Measurements from ENCODE around the gene SLC23A2. TPM values are rescaled to one million over a fixed set of nuclear protein-coding genes. Genes with fewer than 3 reads are reported as not detected.
"Not testable (repeated sequence)": the region's sequence is repeated elsewhere in the genome, so short reads cannot be mapped to it uniquely, and the experiment has no call there.

The SLC23A2 gene
- total RNA-seq, 1 experiment from 2014 or later: 37.3 TPM

DNA sequence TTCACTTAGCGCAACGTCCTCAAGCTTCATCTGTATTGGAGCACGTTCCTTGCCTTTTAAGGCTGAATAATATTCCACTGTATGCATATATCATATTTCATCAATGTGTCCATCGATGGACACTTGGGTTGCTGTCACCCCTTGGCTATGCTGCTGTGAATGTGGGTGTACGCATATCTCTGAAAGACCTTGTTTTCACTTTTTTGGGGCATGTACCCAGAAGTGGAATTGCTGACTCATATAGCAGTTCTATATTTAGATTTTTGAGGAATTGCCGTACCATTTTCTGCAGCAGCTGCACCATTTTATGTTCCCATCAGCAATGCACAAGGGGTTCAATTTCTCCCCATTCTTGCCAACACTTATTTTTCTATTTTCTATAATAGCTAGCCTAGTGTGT lies 22.8 kb upstream of the SLC23A2 start:
- Mint-ChIP-seq H3K4me3 (ENCODE audit: unreplicated experiment) (no peak overlapping the region), H3K27me3 (ENCODE audit: insufficient read depth, unreplicated experiment) (no peaks in the 10 kb centered on the region), H3K4me1 (ENCODE audit: low read depth, unreplicated experiment) (peaks cover 8% of the 10 kb centered on the region), H3K9me3 (ENCODE audit: unreplicated experiment) (no peaks in the 10 kb centered on the region), H3K36me3 (ENCODE audit: insufficient read depth, unreplicated experiment) (no peaks in the 10 kb centered on the region), H3K27ac (ENCODE audit: unreplicated experiment) (no peak overlapping the region)
- intact Hi-C loops (cut with micrococcal nuclease; ENCODE audit: unreplicated experiment): no loop called here
- TF ChIP-seq, protein P1, sequence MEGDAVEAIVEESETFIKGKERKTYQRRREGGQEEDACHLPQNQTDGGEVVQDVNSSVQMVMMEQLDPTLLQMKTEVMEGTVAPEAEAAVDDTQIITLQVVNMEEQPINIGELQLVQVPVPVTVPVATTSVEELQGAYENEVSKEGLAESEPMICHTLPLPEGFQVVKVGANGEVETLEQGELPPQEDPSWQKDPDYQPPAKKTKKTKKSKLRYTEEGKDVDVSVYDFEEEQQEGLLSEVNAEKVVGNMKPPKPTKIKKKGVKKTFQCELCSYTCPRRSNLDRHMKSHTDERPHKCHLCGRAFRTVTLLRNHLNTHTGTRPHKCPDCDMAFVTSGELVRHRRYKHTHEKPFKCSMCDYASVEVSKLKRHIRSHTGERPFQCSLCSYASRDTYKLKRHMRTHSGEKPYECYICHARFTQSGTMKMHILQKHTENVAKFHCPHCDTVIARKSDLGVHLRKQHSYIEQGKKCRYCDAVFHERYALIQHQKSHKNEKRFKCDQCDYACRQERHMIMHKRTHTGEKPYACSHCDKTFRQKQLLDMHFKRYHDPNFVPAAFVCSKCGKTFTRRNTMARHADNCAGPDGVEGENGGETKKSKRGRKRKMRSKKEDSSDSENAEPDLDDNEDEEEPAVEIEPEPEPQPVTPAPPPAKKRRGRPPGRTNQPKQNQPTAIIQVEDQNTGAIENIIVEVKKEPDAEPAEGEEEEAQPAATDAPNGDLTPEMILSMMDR (IDR thresholded peaks at IDR 0.05; ENCODE audit: insufficient read depth in 1 of 2, low read depth in 1 of 2, low read length in 1 of 2, severe bottlenecking in 1 of 2, unreplicated experiment in 1 of 2): no peak
- ChIA-PET CTCF (no interaction called here), POLR2A (no interaction called here)
- no peak for DNase-seq
- no peaks in the 10 kb centered on the region for H3K27me3 ChIP-seq (replicated peaks; ENCODE audit: control insufficient read depth, insufficient read depth, low read length)
- BruUV-seq (replicated peaks): no TSS peak
- no peaks in the 10 kb centered on the region for H3K9me3 ChIP-seq
- H3K4me1 ChIP-seq: peaks cover 4% of the 10 kb centered on the region
- H3K36me3 ChIP-seq (ENCODE audit: control insufficient read depth, insufficient read depth, low read length): no peaks in the 10 kb centered on the region
- no peak overlapping the region for H3K4me3 ChIP-seq (ENCODE audit: low read depth, low read length)

DNA sequence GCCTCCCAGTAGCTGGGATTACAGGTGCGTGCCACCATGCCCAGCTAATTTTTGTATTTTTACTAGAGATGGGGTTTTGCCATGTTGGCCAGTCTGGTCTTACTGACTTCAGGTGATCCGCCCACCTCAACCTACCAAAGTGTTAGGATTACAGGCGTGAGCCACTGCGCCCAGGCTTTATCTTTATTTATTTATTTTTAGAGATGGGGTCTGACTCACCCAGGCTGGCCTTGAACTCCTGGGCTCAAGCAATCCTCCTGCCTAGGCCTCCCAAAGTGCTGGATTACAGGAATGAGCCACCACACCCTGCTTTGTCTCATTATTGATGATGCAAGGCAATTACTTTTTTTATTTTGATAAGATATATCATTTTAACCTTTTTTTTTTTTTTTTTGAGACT lies 21.9 kb upstream of the SLC23A2 start:
- DNase-seq; H3K9me3 Mint-ChIP-seq (ENCODE audit: unreplicated experiment); BruUV-seq (replicated peaks); CTCF ChIA-PET; H3K4me1 Mint-ChIP-seq (ENCODE audit: low read depth, unreplicated experiment); H3K36me3 ChIP-seq (ENCODE audit: control insufficient read depth, insufficient read depth, low read length); H3K27me3 ChIP-seq (replicated peaks; ENCODE audit: control insufficient read depth, insufficient read depth, low read length); H3K27ac Mint-ChIP-seq (ENCODE audit: unreplicated experiment); intact Hi-C loops (cut with micrococcal nuclease; ENCODE audit: unreplicated experiment); H3K4me3 ChIP-seq (ENCODE audit: low read depth, low read length); H3K4me1 ChIP-seq; H3K9me3 ChIP-seq; H3K36me3 Mint-ChIP-seq (ENCODE audit: insufficient read depth, unreplicated experiment); H3K27me3 Mint-ChIP-seq (ENCODE audit: insufficient read depth, unreplicated experiment); H3K4me3 Mint-ChIP-seq (ENCODE audit: unreplicated experiment); POLR2A ChIA-PET: not testable (repeated sequence)

- TF ChIP-seq, protein P1 (IDR thresholded peaks at IDR 0.05; ENCODE audit: insufficient read depth in 1 of 2, low read depth in 1 of 2, low read length in 1 of 2, severe bottlenecking in 1 of 2, unreplicated experiment in 1 of 2): no peak
- DNase-seq: no peak
- intact Hi-C loops (cut with micrococcal nuclease; ENCODE audit: unreplicated experiment): no loop called here
- Mint-ChIP-seq H3K9me3 (ENCODE audit: unreplicated experiment) (no peaks in the 10 kb centered on the region), H3K4me1 (ENCODE audit: low read depth, unreplicated experiment) (no peaks in the 10 kb centered on the region), H3K27me3 (ENCODE audit: insufficient read depth, unreplicated experiment) (no peaks in the 10 kb centered on the region), H3K4me3 (ENCODE audit: unreplicated experiment) (no peak overlapping the region), H3K27ac (ENCODE audit: unreplicated experiment) (no peak overlapping the region), H3K36me3 (ENCODE audit: insufficient read depth, unreplicated experiment) (no peaks in the 10 kb centered on the region)
- H3K27me3 ChIP-seq (replicated peaks; ENCODE audit: control insufficient read depth, insufficient read depth, low read length): no peaks in the 10 kb centered on the region
- ChIA-PET CTCF (no interaction called here), POLR2A (no interaction called here)
- H3K36me3 ChIP-seq (ENCODE audit: control insufficient read depth, insufficient read depth, low read length): no peaks in the 10 kb centered on the region
- H3K4me1 ChIP-seq: no peaks in the 10 kb centered on the region
- H3K9me3 ChIP-seq: no peaks in the 10 kb centered on the region
- no peak overlapping the region for H3K4me3 ChIP-seq (ENCODE audit: low read depth, low read length)
- BruUV-seq (replicated peaks): no TSS peak
These were observed 19.4 kb upstream of the SLC23A2 start for GRCh38 chr20:5020760-5021159.
